HG03571 (cell line): ENCODE results near the gene LDLR.
"Not testable (repeated sequence)": the region's sequence is repeated elsewhere in the genome, so short reads cannot be mapped to it uniquely, and the experiment has no call there.

Experiments used
- ATAC-seq: cut with Tn5 transposase; IDR thresholded peaks from one replicate; pipeline ENCODE4 v1.9.1; 2021; ENCODE audit not compliant: unreplicated experiment

The LDLR gene

GRCh38 chr19:11138601-11139300, 49.5 kb downstream of the LDLR start:
- no peak for ATAC-seq

- ATAC-seq: not testable (repeated sequence)
Observed at GRCh38 chr19:11140023-11140538, 50.8 kb downstream of the LDLR start.

- no peak for ATAC-seq
Observed at GRCh38 chr19:11140896-11141295, 51.6 kb downstream of the LDLR start.

- ATAC-seq: no peak
Observed at GRCh38 chr19:11141937-11142527, 52.8 kb downstream of the LDLR start.

DNA sequence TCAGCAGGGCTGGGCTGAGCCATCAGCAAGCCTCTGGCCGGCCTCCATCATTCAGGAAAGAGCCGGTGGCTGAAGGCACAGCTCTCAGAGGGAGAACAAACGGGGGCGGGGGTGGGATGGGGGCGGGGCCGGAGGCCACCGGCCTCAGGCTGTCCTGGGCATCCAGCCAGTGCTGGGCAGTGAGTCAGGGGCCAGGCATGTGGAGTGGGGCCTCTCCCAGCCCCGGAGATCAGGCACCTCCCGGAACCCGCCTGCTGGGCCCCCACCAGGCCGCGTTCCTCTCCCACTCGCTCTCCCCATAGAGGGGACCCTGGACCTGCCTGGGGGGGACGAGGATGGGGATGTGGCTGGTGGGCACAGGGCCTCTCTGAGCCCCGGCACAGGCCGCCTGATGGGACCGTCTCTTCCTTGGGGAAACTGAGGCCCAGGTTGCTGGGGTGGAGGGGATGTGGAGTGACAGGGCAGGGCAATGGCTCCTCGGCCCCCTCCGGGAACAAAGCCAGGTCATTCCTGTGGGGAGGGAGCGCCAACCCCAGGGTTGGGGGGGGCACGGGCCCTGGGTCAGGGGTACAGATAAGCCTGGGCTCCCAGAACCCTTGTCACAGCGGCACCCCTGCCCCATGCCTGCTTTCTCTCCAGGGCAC, 53.4 kb downstream of the LDLR start:
- ATAC-seq: no peak

DNA sequence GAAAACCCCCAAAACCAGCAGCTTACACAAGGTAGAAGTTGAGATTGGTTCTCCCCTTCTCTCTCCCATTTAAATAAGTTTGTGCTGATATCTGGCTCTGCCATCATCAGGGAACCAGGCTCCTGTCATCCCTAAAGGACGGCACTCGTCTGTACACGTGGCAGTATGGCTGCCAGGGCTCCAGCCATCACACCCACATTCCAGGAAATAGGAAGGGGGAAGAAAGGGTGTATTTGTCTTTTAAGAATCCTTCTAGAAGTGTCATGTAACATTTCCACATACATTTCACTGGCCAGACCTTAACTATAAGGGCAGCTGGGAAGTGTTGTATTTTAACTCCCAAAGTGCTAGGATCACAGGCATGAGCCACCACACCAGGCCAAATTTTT, 56.3 kb downstream of the LDLR start:
- ATAC-seq: no peak

DNA sequence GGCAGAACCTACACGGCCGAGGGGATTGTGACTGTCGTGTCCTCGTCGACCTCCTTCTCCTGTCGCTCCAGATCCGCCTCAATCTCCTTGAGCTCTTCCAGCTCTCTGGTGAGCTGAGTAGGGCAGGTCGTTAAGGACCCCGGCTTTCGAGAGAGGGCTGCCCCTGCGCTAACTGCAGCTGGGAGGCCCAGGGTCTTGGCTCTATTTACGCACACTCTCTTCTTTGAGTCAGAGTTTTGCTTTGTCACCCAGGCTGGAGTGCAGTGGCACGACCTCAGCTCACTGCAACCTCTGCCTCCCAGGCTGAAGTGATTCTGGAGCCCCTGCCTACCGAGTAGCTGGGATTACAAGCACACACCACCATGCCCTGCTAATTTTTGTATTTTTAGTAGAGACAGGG, 58.7 kb downstream of the LDLR start:
- no peak for ATAC-seq

DNA sequence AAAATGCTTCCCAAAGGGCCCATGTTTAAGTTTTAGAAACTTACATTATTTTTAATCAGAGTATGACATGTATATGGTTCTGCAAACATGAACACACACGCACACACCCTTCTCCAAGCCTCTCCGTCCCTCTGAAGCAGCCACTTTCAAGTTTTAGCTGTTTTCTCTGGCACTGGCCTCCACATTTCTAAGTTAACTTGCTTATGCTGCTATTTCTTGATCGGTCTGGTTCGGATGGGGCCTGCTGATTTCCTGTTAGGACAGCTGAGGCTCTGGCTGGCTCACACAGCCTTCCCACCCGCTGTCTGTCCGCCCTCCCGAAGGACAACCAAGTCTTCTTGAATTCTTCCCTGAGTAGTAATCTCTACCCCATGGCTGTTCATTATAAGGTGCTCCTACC, 61.9 kb downstream of the LDLR start:
- no peak for ATAC-seq

- ATAC-seq: no peak
Observed at GRCh38 chr19:11152318-11153062, 63.2 kb downstream of the LDLR start.

DNA sequence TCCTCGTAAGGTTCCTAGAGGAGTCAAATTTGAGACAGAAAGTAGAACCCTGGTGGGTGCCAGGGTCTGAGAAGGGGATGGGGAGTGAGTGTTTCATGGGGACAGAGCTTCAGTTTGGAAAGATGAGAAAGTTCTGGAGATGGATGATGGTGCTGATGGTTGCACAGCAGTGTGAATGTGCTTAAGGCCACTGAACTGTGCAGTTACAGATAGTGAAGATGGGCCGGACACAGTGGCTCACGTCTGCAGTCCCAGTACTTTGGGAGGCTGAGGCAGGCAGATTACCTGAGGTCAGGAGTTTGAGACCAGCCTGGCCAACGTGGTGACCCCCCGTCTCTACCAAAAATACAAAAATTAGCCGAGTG, 65.4 kb downstream of the LDLR start:
- ATAC-seq: no peak

- ATAC-seq: peak; percentile 92
Observed at GRCh38 chr19:11155373-11156120, 66.3 kb downstream of the LDLR start, which contains the start of gene SPC24. Gene SPC24 (minus strand): TSS chr19:11155782. CDS start chr19:11155776, 6 bp downstream.

DNA sequence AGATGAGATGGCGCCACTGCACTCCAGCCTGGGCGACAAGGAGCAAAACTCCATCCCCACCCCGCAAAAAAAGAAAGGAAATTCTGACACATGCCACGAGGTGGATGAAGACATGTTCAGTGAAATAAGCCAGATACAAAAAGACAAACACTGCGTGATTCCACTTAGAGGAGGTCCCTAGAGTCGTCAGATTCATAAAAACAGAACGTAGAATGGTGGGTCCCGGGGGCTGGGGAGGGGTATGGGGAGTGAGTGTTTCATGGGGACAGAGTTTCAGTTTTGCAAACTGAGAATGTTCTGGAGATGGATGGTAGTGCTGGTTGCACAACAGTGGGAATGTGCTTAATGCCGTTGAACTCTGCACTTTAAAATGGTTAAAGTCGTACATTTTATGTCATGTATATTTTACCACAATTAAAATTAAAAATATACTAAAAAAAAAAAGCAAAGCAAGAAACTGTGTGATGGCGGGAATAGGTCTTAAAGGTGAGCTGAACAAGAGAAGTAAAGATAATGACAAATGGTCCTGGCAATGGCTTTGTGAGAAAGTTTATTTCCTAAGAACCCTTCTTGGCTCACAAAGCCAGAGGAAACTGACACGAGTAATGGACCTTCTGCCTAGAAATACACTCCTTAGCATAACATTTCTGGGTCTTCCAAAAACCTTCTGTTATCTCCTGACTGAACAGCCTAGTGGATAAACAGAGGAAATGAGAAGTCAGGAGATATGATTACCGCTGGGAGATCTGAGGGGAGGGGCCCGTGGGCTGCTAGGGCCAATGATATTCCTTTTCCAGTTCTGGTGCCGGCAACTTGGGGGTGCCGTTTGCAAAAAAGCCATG, 70.6 kb downstream of the LDLR start:
- ATAC-seq: no peak

GRCh38 chr19:11160440-11160768, 71.1 kb downstream of the LDLR start:
- not testable (repeated sequence) for ATAC-seq

- no peak for ATAC-seq
Observed at GRCh38 chr19:11164296-11164695, 75.0 kb downstream of the LDLR start.

GRCh38 chr19:11164879-11165406, 75.7 kb downstream of the LDLR start:
- ATAC-seq: no peak

DNA sequence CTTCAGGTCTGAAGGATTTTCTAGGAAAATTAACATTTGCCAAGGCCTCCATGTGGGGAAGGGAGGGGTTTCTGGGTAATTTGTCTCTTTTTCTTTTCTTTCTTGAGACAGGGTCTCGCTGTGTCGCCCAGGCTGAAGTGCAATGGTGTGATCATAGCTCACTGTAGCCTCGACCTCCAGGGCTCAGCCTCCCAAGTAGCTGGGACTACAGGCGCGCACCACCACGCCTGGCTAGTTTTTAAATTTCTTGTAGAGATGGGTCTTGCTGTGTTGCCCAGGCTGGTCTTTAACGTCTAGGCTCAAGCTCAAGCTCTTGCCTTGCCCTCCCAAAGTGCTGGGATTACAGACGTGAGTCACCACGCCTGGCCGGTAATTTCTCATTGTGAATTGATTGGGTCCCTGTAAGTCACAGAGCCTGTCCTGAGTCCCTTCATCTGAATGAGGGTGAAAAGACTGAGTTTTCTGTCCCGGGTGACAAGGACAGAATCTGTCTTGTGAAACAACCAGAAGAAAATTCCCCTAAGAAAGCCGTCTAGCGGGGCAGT, 76.3 kb downstream of the LDLR start:
- no peak for ATAC-seq

DNA sequence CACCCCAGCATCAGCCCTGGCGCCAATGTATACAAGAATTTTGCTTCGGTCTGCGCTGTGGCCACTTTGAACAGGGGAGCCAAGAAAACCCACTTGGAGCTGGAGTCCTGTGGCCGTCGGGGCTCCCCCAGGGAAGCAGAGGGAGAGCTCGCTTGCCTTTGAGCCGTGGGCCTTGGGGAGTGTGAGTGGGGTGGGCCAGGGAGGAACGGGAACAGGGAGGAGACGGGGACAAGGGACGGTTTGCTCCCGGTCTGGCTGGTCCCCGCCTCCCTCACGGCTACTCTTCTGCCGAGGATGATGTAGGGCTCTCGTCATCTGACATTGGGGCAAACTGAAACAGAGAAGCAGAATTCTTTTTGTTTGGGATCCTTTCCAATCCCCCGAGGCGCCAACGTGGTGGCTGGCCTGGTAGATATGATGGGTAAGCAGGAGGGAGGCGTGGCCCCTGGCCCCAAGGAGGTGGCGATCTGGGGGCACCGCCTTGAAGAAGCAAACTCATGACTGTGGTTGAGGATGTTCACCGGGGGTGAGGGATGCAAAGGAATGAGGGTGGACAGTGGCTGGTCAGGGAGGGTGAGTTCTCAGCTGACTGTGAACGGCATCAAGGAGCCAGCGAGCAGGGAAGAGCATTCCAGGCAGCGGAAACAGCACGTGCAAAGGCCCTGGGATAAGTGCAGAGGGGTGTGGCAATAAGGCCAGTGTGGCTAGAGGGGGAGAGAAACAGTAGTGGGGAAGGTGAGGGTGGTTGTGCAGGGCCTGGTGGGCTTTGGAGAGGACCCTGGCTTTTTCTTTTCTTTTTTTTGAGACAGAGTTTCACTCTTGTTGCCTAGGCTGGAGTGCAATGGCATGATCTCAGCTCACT, 77.2 kb downstream of the LDLR start:
- ATAC-seq: no peak

GRCh38 chr19:11168568-11168967, 79.3 kb downstream of the LDLR start:
- ATAC-seq: no peak
